HG03039 (cell line): ENCODE measurements around the gene OR8B2.
A peak's percentile ranks its signal among the peaks of the same experiment; 100 is the strongest.
"Not testable (repeated sequence)": the region's sequence is repeated elsewhere in the genome, so short reads cannot be mapped to it uniquely, and the experiment has no call there.

Experiments used
- ATAC-seq: cut with Tn5 transposase; IDR thresholded peaks from one replicate; pipeline ENCODE4 v1.9.1; 2021; ENCODE audit warnings: mild to moderate bottlenecking, moderate library complexity; ENCODE audit not compliant: unreplicated experiment

OR8B2 gene

GRCh38 chr11:124384399-124384798 lies at the start of gene OR8B2:
OR8B2 (minus strand) TSS chr11:124384499; CDS start chr11:124383343, 1,156 bp downstream.
- no peak for ATAC-seq

GRCh38 chr11:124429599-124429998 lies 45.3 kb upstream of the OR8B2 start:
- ATAC-seq = no peak

- no peak for ATAC-seq
Observed at GRCh38 chr11:124424384-124424921, 40.2 kb upstream of the OR8B2 start, which contains the start of gene OR8B4. OR8B4 (minus strand) TSS chr11:124424871; CDS start chr11:124424871, 0 bp downstream.

GRCh38 chr11:124421043-124421442 lies 36.7 kb upstream of the OR8B2 start:
- ATAC-seq = no peak

GRCh38 chr11:124415356-124415923 lies 31.1 kb upstream of the OR8B2 start:
- no peak for ATAC-seq

- ATAC-seq = no peak
Observed at GRCh38 chr11:124409906-124410305, 25.6 kb upstream of the OR8B2 start.

- ATAC-seq = no peak
Observed at GRCh38 chr11:124405581-124405980, 21.3 kb upstream of the OR8B2 start.

- ATAC-seq = not testable (repeated sequence)
Observed at GRCh38 chr11:124403186-124403585, 18.9 kb upstream of the OR8B2 start.

- ATAC-seq = peak; percentile 87
Observed at GRCh38 chr11:124402326-124402922, 18.1 kb upstream of the OR8B2 start.

- ATAC-seq = no peak
Observed at GRCh38 chr11:124398924-124399323, 14.6 kb upstream of the OR8B2 start, which contains the start of gene OR8B3. OR8B3 (minus strand) TSS chr11:124399024; CDS start chr11:124397351, 1,673 bp downstream.

- ATAC-seq = not testable (repeated sequence)
Observed at GRCh38 chr11:124396847-124397246, 12.5 kb upstream of the OR8B2 start.

GRCh38 chr11:124394408-124394807 lies 10.1 kb upstream of the OR8B2 start:
- ATAC-seq = no peak

GRCh38 chr11:124382857-124383256 lies 1.4 kb downstream of the OR8B2 start:
- ATAC-seq = not testable (repeated sequence)

GRCh38 chr11:124380585-124380984 lies 3.7 kb downstream of the OR8B2 start:
- ATAC-seq = no peak

GRCh38 chr11:124376280-124376679 lies 8.0 kb downstream of the OR8B2 start:
- no peak for ATAC-seq

GRCh38 chr11:124359566-124359965 lies 24.7 kb downstream of the OR8B2 start:
- ATAC-seq = no peak

- no peak for ATAC-seq
Observed at GRCh38 chr11:124346311-124346955, 37.9 kb downstream of the OR8B2 start.

- no peak for ATAC-seq
Observed at GRCh38 chr11:124344346-124344745, 40.0 kb downstream of the OR8B2 start.

- ATAC-seq = no peak
Observed at GRCh38 chr11:124340142-124340447, 44.2 kb downstream of the OR8B2 start.

GRCh38 chr11:124339396-124340141 lies 44.7 kb downstream of the OR8B2 start:
- no peak for ATAC-seq
